ENCODE results near the gene TMEM88.
A peak's percentile ranks its signal among the peaks of the same experiment; 100 is the strongest.
"Not testable (repeated sequence)": the region's sequence is repeated elsewhere in the genome, so short reads cannot be mapped to it uniquely, and the experiment has no call there.

The TMEM88 gene

GRCh38 chr17:7854851-7855659 is at the start of gene TMEM88:
TSS of gene TMEM88 (plus strand) at chr17:7855066. CDS start at chr17:7855075, 9 bp downstream.
- no peak for ATAC-seq

GRCh38 chr17:7806587-7806986 is 48.3 kb upstream of the TMEM88 start:
- H3K36me3 Mint-ChIP-seq: no peaks in the 10 kb centered on the region
- H3K27ac Mint-ChIP-seq: no peak overlapping the region
- no peak overlapping the region for H3K4me3 Mint-ChIP-seq
- H3K27me3 Mint-ChIP-seq: peaks cover 72% of the 10 kb centered on the region
- ATAC-seq: no peak
- no peaks in the 10 kb centered on the region for H3K9me3 Mint-ChIP-seq
- peaks cover 11% of the 10 kb centered on the region for H3K4me1 Mint-ChIP-seq

More at GRCh38 chr17:7854851-7855659, at the start of gene TMEM88:
- H3K9me3 Mint-ChIP-seq: no peaks in the 10 kb centered on the region
- no peak within 1 kb of the TSS for H3K27ac Mint-ChIP-seq
- no peaks in the 10 kb centered on the region for H3K27me3 Mint-ChIP-seq
- H3K4me1 Mint-ChIP-seq: peaks cover 28% of the 10 kb centered on the region
- peaks cover 42% of the 10 kb centered on the region for H3K36me3 Mint-ChIP-seq
- no peak within 1 kb of the TSS for H3K4me3 Mint-ChIP-seq

GRCh38 chr17:7807206-7807605 is 47.7 kb upstream of the TMEM88 start:
- Mint-ChIP-seq H3K4me1 (peaks cover 11% of the 10 kb centered on the region), H3K36me3 (no peaks in the 10 kb centered on the region), H3K4me3 (no peak overlapping the region), H3K27ac (no peak overlapping the region), H3K9me3 (no peaks in the 10 kb centered on the region), H3K27me3 (peaks cover 66% of the 10 kb centered on the region)
- no peak for ATAC-seq

- H3K4me3 Mint-ChIP-seq: no peak overlapping the region
- H3K27ac Mint-ChIP-seq: no peak overlapping the region
- H3K27me3 Mint-ChIP-seq: peaks cover 45% of the 10 kb centered on the region
- H3K9me3 Mint-ChIP-seq: no peaks in the 10 kb centered on the region
- H3K4me1 Mint-ChIP-seq: peaks cover 6% of the 10 kb centered on the region
- no peak for ATAC-seq
- H3K36me3 Mint-ChIP-seq: no peaks in the 10 kb centered on the region
These were observed 45.6 kb upstream of the TMEM88 start for GRCh38 chr17:7809086-7809790.

GRCh38 chr17:7809791-7810343 is 45.0 kb upstream of the TMEM88 start:
- not testable (repeated sequence) for H3K27ac Mint-ChIP-seq, H3K9me3 Mint-ChIP-seq, ATAC-seq, H3K4me3 Mint-ChIP-seq, H3K36me3 Mint-ChIP-seq, H3K4me1 Mint-ChIP-seq
- H3K27me3 Mint-ChIP-seq: peaks cover 39% of the 10 kb centered on the region

GRCh38 chr17:7811251-7811650 is 43.6 kb upstream of the TMEM88 start:
- no peaks in the 10 kb centered on the region for H3K36me3 Mint-ChIP-seq
- H3K27ac Mint-ChIP-seq: no peak overlapping the region
- no peak for ATAC-seq
- H3K27me3 Mint-ChIP-seq: peaks cover 35% of the 10 kb centered on the region
- H3K4me1 Mint-ChIP-seq: peaks cover 6% of the 10 kb centered on the region
- H3K9me3 Mint-ChIP-seq: no peaks in the 10 kb centered on the region
- no peak overlapping the region for H3K4me3 Mint-ChIP-seq

- Mint-ChIP-seq H3K27ac (no peak overlapping the region), H3K36me3 (no peaks in the 10 kb centered on the region), H3K27me3 (peaks cover 7% of the 10 kb centered on the region), H3K4me3 (no peak overlapping the region), H3K4me1 (no peaks in the 10 kb centered on the region), H3K9me3 (no peaks in the 10 kb centered on the region)
- no peak for ATAC-seq
These were observed 39.9 kb upstream of the TMEM88 start for GRCh38 chr17:7814969-7815368.

- no peaks in the 10 kb centered on the region for H3K36me3 Mint-ChIP-seq
- H3K4me3 Mint-ChIP-seq: no peak overlapping the region
- H3K4me1 Mint-ChIP-seq: no peaks in the 10 kb centered on the region
- no peak overlapping the region for H3K27ac Mint-ChIP-seq
- no peak for ATAC-seq
- H3K9me3 Mint-ChIP-seq: no peaks in the 10 kb centered on the region
- no peaks in the 10 kb centered on the region for H3K27me3 Mint-ChIP-seq
These were observed 37.8 kb upstream of the TMEM88 start for GRCh38 chr17:7816926-7817642.

- no peaks in the 10 kb centered on the region for H3K9me3 Mint-ChIP-seq
- H3K27me3 Mint-ChIP-seq: no peaks in the 10 kb centered on the region
- no peak overlapping the region for H3K4me3 Mint-ChIP-seq
These were observed 37.3 kb upstream of the TMEM88 start for GRCh38 chr17:7817643-7817964.

GRCh38 chr17:7818026-7818425 is 36.8 kb upstream of the TMEM88 start:
- Mint-ChIP-seq H3K27me3 (no peaks in the 10 kb centered on the region), H3K27ac (no peak overlapping the region), H3K36me3 (no peaks in the 10 kb centered on the region), H3K4me1 (peaks cover 6% of the 10 kb centered on the region), H3K4me3 (no peak overlapping the region), H3K9me3 (no peaks in the 10 kb centered on the region)
- no peak for ATAC-seq

More at GRCh38 chr17:7817643-7817964, 37.3 kb upstream of the TMEM88 start:
- Mint-ChIP-seq H3K4me1 (peaks cover 4% of the 10 kb centered on the region), H3K36me3 (no peaks in the 10 kb centered on the region), H3K27ac (no peak overlapping the region)
- peak; percentile 34 for ATAC-seq

GRCh38 chr17:7818746-7819645 is 35.9 kb upstream of the TMEM88 start:
- H3K4me1 Mint-ChIP-seq: peaks cover 6% of the 10 kb centered on the region
- H3K27me3 Mint-ChIP-seq: peaks cover 5% of the 10 kb centered on the region
- no peaks in the 10 kb centered on the region for H3K36me3 Mint-ChIP-seq
- ATAC-seq: no peak
- H3K27ac Mint-ChIP-seq: no peak overlapping the region
- no peak overlapping the region for H3K4me3 Mint-ChIP-seq
- H3K9me3 Mint-ChIP-seq: no peaks in the 10 kb centered on the region

GRCh38 chr17:7820231-7820630 is 34.6 kb upstream of the TMEM88 start:
- Mint-ChIP-seq H3K27me3 (peaks cover 14% of the 10 kb centered on the region), H3K36me3 (no peaks in the 10 kb centered on the region), H3K4me1 (peaks cover 6% of the 10 kb centered on the region), H3K4me3 (no peak overlapping the region), H3K9me3 (no peaks in the 10 kb centered on the region), H3K27ac (no peak overlapping the region)
- ATAC-seq: no peak

- Mint-ChIP-seq H3K4me1 (peaks cover 6% of the 10 kb centered on the region), H3K9me3 (no peaks in the 10 kb centered on the region), H3K4me3 (no peak overlapping the region), H3K36me3 (no peaks in the 10 kb centered on the region), H3K27me3 (peaks cover 14% of the 10 kb centered on the region), H3K27ac (no peak overlapping the region)
- ATAC-seq: no peak
These were observed 32.7 kb upstream of the TMEM88 start for GRCh38 chr17:7822126-7822525.

GRCh38 chr17:7823581-7824001 is 31.3 kb upstream of the TMEM88 start:
- no peak for ATAC-seq
- Mint-ChIP-seq H3K9me3 (no peaks in the 10 kb centered on the region), H3K27me3 (peaks cover 14% of the 10 kb centered on the region), H3K27ac (no peak overlapping the region), H3K36me3 (no peaks in the 10 kb centered on the region), H3K4me1 (peaks cover 6% of the 10 kb centered on the region), H3K4me3 (no peak overlapping the region)
